DND-41 (cell line): ENCODE results near the gene TFF2.

Source experiments
- ATAC-seq: fragments of 200-7000 bp; cut with Tn5 transposase; 3 replicates; pipeline ENCODE4 v1.9.1; 2021; ENCODE audit warnings: low read depth; ENCODE audit not compliant: insufficient read depth
- DNase-seq: peaks from one replicate; pipeline ENCODE4 v3.0.0-alpha.2; 2020
- H2AFZ ChIP-seq: 2 replicates; pipeline ENCODE4 v1.6.0; 2012; ENCODE audit warnings: low read depth, low read length
- H3K27ac ChIP-seq: 2 replicates; pipeline ENCODE4 v1.5.1; 2012; ENCODE audit warnings: low read length, inconsistent platforms
- H3K27me3 ChIP-seq: fragments of 200-600 bp; sonication (generic); 2 replicates; pipeline ENCODE4 v1.6.0; 2012; ENCODE audit warnings: low read length, mild to moderate bottlenecking, inconsistent platforms; ENCODE audit not compliant: insufficient read depth, poor library complexity
- H3K36me3 ChIP-seq: 2 replicates; pipeline ENCODE4 v1.5.1; 2012; ENCODE audit warnings: low read length, inconsistent platforms; ENCODE audit not compliant: insufficient read depth
- H3K4me1 ChIP-seq: 2 replicates; pipeline ENCODE4 v1.5.1; 2012; ENCODE audit warnings: mild to moderate bottlenecking, low read length; ENCODE audit not compliant: insufficient read depth
- H3K4me2 ChIP-seq: 2 replicates; pipeline ENCODE4 v1.6.0; 2012; ENCODE audit warnings: mild to moderate bottlenecking, moderate library complexity, low read length, inconsistent platforms; ENCODE audit not compliant: insufficient read depth
- H3K4me3 ChIP-seq, 2 experiments: fragments of 200-600 bp in 1 of 2; shearing (Covaris generic) in 1 of 2; 2 replicates each; pipeline ENCODE4 v1.5.1; 2012 to 2016; ENCODE audit warnings: inconsistent platforms in 2 of 2, low read length in 2 of 2, mild to moderate bottlenecking in 2 of 2, low read depth in 1 of 2, moderate library complexity in 1 of 2
- H3K79me2 ChIP-seq: 2 replicates; pipeline ENCODE4 v1.6.0; 2012; ENCODE audit warnings: low read length, inconsistent platforms; ENCODE audit not compliant: insufficient read depth
- H3K9ac ChIP-seq: 2 replicates; pipeline ENCODE4 v1.6.0; 2012; ENCODE audit warnings: low read depth, mild to moderate bottlenecking, inconsistent platforms, low read length, moderate library complexity
- H3K9me3 ChIP-seq: 2 replicates; pipeline ENCODE4 v1.5.1; 2012; ENCODE audit warnings: low read length, moderate library complexity, mild to moderate bottlenecking, inconsistent platforms; ENCODE audit not compliant: insufficient read depth, severe bottlenecking
- H4K20me1 ChIP-seq: 2 replicates; pipeline ENCODE4 v1.6.0; 2012; ENCODE audit warnings: low read length; ENCODE audit not compliant: insufficient read depth
- CTCF ChIP-seq: IDR thresholded peaks from 2 replicates; pipeline ENCODE4 v1.5.1; 2012; ENCODE audit warnings: borderline replicate concordance, low read length, moderate library complexity, mild to moderate bottlenecking; ENCODE audit not compliant: poor library complexity, severe bottlenecking; ENCODE audit errors: extremely low read depth
- EZH2 ChIP-seq: IDR thresholded peaks from 3 replicates; pipeline ENCODE4 v1.6.1; 2012; ENCODE audit warnings: borderline replicate concordance, low read depth, mild to moderate bottlenecking, moderate library complexity, low read length, inconsistent platforms; ENCODE audit not compliant: severe bottlenecking

The TFF2 gene

GRCh38 chr21:42344631-42345030 is 6.2 kb downstream of the TFF2 start:
- TF ChIP-seq CTCF (no peak), EZH2 (no peak)
- H4K20me1 ChIP-seq: no peaks in the 10 kb centered on the region
- H3K79me2 ChIP-seq: no peaks in the 10 kb centered on the region
- no peak overlapping the region for H2AFZ ChIP-seq
- no peaks in the 10 kb centered on the region for H3K36me3 ChIP-seq
- no peak overlapping the region for H3K9ac ChIP-seq
- no peaks in the 10 kb centered on the region for H3K27me3 ChIP-seq
- H3K4me2 ChIP-seq: no peak overlapping the region
- DNase-seq: no peak
- H3K27ac ChIP-seq: no peak overlapping the region
- H3K4me1 ChIP-seq: no peaks in the 10 kb centered on the region
- no peak for ATAC-seq
- H3K4me3 ChIP-seq: no peak overlapping the region
- H3K9me3 ChIP-seq: no peaks in the 10 kb centered on the region

GRCh38 chr21:42343963-42344510 is 6.8 kb downstream of the TFF2 start:
- no peak overlapping the region for H2AFZ ChIP-seq
- no peak overlapping the region for H3K9ac ChIP-seq
- no peak overlapping the region for H3K27ac ChIP-seq
- no peak overlapping the region for H3K4me2 ChIP-seq
- no peaks in the 10 kb centered on the region for H3K79me2 ChIP-seq
- H3K4me1 ChIP-seq: no peaks in the 10 kb centered on the region
- no peaks in the 10 kb centered on the region for H3K9me3 ChIP-seq
- H3K4me3 ChIP-seq: no peak overlapping the region
- H4K20me1 ChIP-seq: no peaks in the 10 kb centered on the region
- no peaks in the 10 kb centered on the region for H3K36me3 ChIP-seq
- DNase-seq (no peak), ATAC-seq (no peak)
- H3K27me3 ChIP-seq: no peaks in the 10 kb centered on the region
- TF ChIP-seq CTCF (no peak), EZH2 (no peak)

- Histone ChIP-seq H3K79me2 (no peaks in the 10 kb centered on the region), H3K27me3 (no peaks in the 10 kb centered on the region), H3K9ac (no peak overlapping the region), H3K4me1 (no peaks in the 10 kb centered on the region), H3K36me3 (no peaks in the 10 kb centered on the region), H3K4me2 (no peak overlapping the region), H3K4me3 (no peak overlapping the region), H3K27ac (no peak overlapping the region), H2AFZ (no peak overlapping the region), H4K20me1 (no peaks in the 10 kb centered on the region), H3K9me3 (no peaks in the 10 kb centered on the region)
- ATAC-seq (no peak; the same call in 2 of the 3 replicates), DNase-seq (no peak)
- TF ChIP-seq EZH2: no peak
- TF ChIP-seq CTCF: no peak
These were observed 7.2 kb downstream of the TFF2 start for GRCh38 chr21:42343556-42343955.

GRCh38 chr21:42343101-42343500 is 7.7 kb downstream of the TFF2 start:
- H3K4me1 ChIP-seq: no peaks in the 10 kb centered on the region
- ATAC-seq: no peak
- H2AFZ ChIP-seq: no peak overlapping the region
- H3K4me2 ChIP-seq: no peak overlapping the region
- TF ChIP-seq CTCF (no peak), EZH2 (no peak)
- H3K27me3 ChIP-seq: no peaks in the 10 kb centered on the region
- H3K79me2 ChIP-seq: no peaks in the 10 kb centered on the region
- no peak overlapping the region for H3K9ac ChIP-seq
- H3K27ac ChIP-seq: no peak overlapping the region
- no peak for DNase-seq
- no peaks in the 10 kb centered on the region for H4K20me1 ChIP-seq
- H3K9me3 ChIP-seq: no peaks in the 10 kb centered on the region
- no peaks in the 10 kb centered on the region for H3K36me3 ChIP-seq
- no peak overlapping the region for H3K4me3 ChIP-seq
